Transverse colon (tissue), 4 donors: ENCODE results near the gene SUMF1. TPM values are rescaled to one million over a fixed set of nuclear protein-coding genes. Genes with fewer than 3 reads are reported as not detected.

Experiments used
- DNase-seq: peaks from one replicate; pipeline ENCODE4 v3.0.0-alpha.2; 2019
- H3K27ac ChIP-seq, 4 donors: fragments of 200-600 bp; sonication (generic); 2 replicates each; pipeline ENCODE4 v1.5.1; 2016 to 2018; ENCODE audit warnings: inconsistent platforms in 4 of 4
- H3K27me3 ChIP-seq: fragments of 200-600 bp; sonication (generic); 2 replicates; pipeline ENCODE4 v1.5.1; 2017; ENCODE audit warnings: inconsistent platforms
- H3K36me3 ChIP-seq, 4 donors: fragments of 200-600 bp; sonication (generic); 2 replicates each; pipeline ENCODE4 v1.5.1; 2017 to 2019; ENCODE audit warnings: inconsistent platforms in 4 of 4
- H3K4me1 ChIP-seq, 4 donors: fragments of 200-600 bp; sonication (generic); 2 replicates each; pipeline ENCODE4 v1.5.1; 2017 to 2020; ENCODE audit warnings: inconsistent platforms in 4 of 4
- H3K4me3 ChIP-seq, 4 donors: fragments of 200-600 bp; sonication (generic); 1 replicate in 1 of 4; 2 replicates in 3 of 4; pipeline versions ENCODE4 v1.5.1 to v1.6.1; 2017 to 2019; ENCODE audit warnings: inconsistent platforms in 4 of 4
- H3K9me3 ChIP-seq, 2 donors: fragments of 200-600 bp; sonication (generic); 2 replicates each; pipeline ENCODE4 v1.5.1; 2017 to 2019; ENCODE audit warnings: inconsistent platforms in 2 of 2
- CTCF ChIP-seq, 5 experiments: fragments of 200-600 bp in 3 of 5; fragments of 450-650 bp in 2 of 5; sonication (generic) in 3 of 5; IDR thresholded peaks; 1 replicate in 2 of 5; 2 replicates in 3 of 5; pipeline ENCODE4 v1.5.1; 2016 to 2017; ENCODE audit warnings: antibody characterized with exemption in 5 of 5, inconsistent platforms in 3 of 5, mild to moderate bottlenecking in 2 of 5, moderate library complexity in 1 of 5
- EP300 ChIP-seq: sonication (generic); formaldehyde crosslinking; IDR thresholded peaks from one replicate; pipeline ENCODE4 v1.6.1; 2017; ENCODE audit warnings: antibody characterized with exemption, low read depth
- POLR2A ChIP-seq: fragments of 450-650 bp; IDR thresholded peaks from one replicate; pipeline ENCODE4 v1.6.1; 2016; ENCODE audit warnings: antibody characterized with exemption, mild to moderate bottlenecking, moderate library complexity
- POLR2AphosphoS5 ChIP-seq, 3 donors: sonication (generic); formaldehyde crosslinking; IDR thresholded peaks; one replicate each; pipeline ENCODE4 v1.6.1; 2016; ENCODE audit warnings: antibody characterized with exemption in 3 of 3
- WGBS, 2 donors: methylation state at CpG; one replicate each; pipeline ENCODE4 v1.1.5; 2018; ENCODE audit warnings: low coverage in 1 of 2; 5-methylcytosine and 5-hydroxymethylcytosine counted together
- in situ Hi-C, 4 donors: fragments of 200-750 bp; cut with MboI; loops; one replicate each; pipeline versions ENCODE4 v1.15.0 to v1.15.1; 2017; ENCODE audit warnings: low sequenced_read_pairs in 3 of 4, low pct_ligation_motif_present in 1 of 4, low pct_unique_long_range_greater_than_20kb in 1 of 4
- intact Hi-C: fragments of 100-400 bp; cut with DNase I; formaldehyde crosslinking; loops from one replicate; pipeline ENCODE4 v1.15.1; 2023; ENCODE audit warnings: low total_unique reads
- total RNA-seq, 4 donors: library from RNA; depleted of rRNA; stranded (reverse); fragments of >200 nt; gene quantifications; one replicate each; pipeline ENCODE4 v1.1.0, GENCODE V29; 2016

SUMF1 gene
- total RNA-seq, 4 donors from 2014 or later: 25.1 to 70.5 (median 65.3) TPM

DNA sequence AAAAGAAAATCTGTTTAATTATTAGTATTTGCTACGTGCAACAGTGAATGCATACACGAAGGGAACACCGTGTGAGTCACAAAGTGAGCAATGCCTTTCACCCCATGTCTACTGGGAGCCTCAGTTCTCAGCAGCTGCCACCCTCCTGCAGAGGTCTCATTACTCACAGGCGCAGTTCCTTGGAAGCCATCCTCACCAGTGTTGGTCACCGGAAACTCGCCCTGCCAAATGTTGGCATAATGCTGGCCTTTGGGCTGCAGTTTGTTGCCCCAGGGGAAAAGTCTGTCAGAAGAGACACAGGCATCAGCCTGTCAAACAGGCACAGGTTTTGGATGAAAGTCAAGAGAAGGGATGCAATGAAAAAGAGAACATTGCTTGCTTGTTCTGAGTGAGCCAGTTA, 50.1 kb downstream of the SUMF1 start:
- 86 to 100% methylated on average over 6 of the region's 6 CpGs for WGBS, 2 donors
- no peak for DNase-seq
- in situ Hi-C loops: no loop called here

GRCh38 chr3:4416427-4416945, 50.6 kb downstream of the SUMF1 start:
- Histone ChIP-seq H3K9me3 (no peaks in the 10 kb centered on the region), H3K27ac (no peak overlapping the region), H3K27me3 (no peaks in the 10 kb centered on the region), H3K4me1 (no peaks in the 10 kb centered on the region), H3K4me3 (no peak overlapping the region), H3K36me3 (peaks cover 0 to 8% (median 0%) of the 10 kb centered on the region in 4 donors)
- intact Hi-C loops: no loop called here
- 77 to 90% methylated on average over 3 to 5 of the region's 5 CpGs for WGBS, 2 donors
- DNase-seq: no peak
- in situ Hi-C loops: no loop called here
- no peak for TF ChIP-seq CTCF (IDR thresholded peaks at IDR 0.05)

More for the DNA sequence above, 50.1 kb downstream of the SUMF1 start:
- Histone ChIP-seq H3K9me3 (no peaks in the 10 kb centered on the region), H3K27me3 (no peaks in the 10 kb centered on the region), H3K4me3 (no peak overlapping the region), H3K36me3 (peaks cover 0 to 8% (median 0%) of the 10 kb centered on the region in 4 donors), H3K4me1 (no peaks in the 10 kb centered on the region), H3K27ac (no peak overlapping the region)
- TF ChIP-seq EP300: no peak
- no peak for TF ChIP-seq POLR2AphosphoS5 (IDR thresholded peaks at IDR 0.05)
- intact Hi-C loops: no loop called here

DNA sequence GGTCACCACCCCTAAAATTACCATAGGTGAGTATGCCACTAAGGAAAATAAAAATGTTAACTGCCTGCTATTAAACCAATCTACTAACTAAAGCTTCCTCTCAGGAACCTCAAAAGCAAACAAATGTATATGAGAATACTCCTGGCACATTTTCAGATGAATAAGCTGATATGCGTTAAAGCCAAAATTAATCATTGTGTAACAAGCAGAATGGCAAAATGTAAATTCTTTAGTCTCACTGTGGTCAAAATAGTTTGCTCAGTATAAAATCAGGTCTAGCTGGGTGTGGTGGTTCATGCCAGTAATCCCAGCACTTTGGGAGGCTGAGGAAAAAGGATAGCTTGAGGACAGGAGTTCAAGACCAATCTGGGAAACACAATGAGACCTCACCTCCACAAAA, 53.6 kb downstream of the SUMF1 start:
- no peak for TF ChIP-seq CTCF (IDR thresholded peaks at IDR 0.05)
- TF ChIP-seq POLR2AphosphoS5 (IDR thresholded peaks at IDR 0.05): no peak
- TF ChIP-seq EP300: no peak
- TF ChIP-seq POLR2A: no peak
- DNase-seq: no peak
- H3K4me3 ChIP-seq: no peak overlapping the region
- no peaks in the 10 kb centered on the region for H3K4me1 ChIP-seq
- no peaks in the 10 kb centered on the region for H3K27me3 ChIP-seq
- in situ Hi-C loops: no loop called here
- H3K9me3 ChIP-seq: no peaks in the 10 kb centered on the region
- peaks cover 0 to 8% (median 0%) of the 10 kb centered on the region in 4 donors for H3K36me3 ChIP-seq
- intact Hi-C loops: no loop called here
- H3K27ac ChIP-seq: no peak overlapping the region
- WGBS, 2 donors: 43 to 76% methylated on average over 1 of the region's 1 CpG

GRCh38 chr3:4411833-4412232, 55.2 kb downstream of the SUMF1 start:
- Histone ChIP-seq H3K27me3 (no peaks in the 10 kb centered on the region), H3K4me3 (no peak overlapping the region), H3K4me1 (peaks cover 0 to 7% (median 3%) of the 10 kb centered on the region in 4 donors), H3K27ac (no peak overlapping the region), H3K36me3 (no peaks in the 10 kb centered on the region), H3K9me3 (no peaks in the 10 kb centered on the region)
- TF ChIP-seq POLR2A: no peak
- no peak for TF ChIP-seq POLR2AphosphoS5 (IDR thresholded peaks at IDR 0.05)
- no peak for TF ChIP-seq EP300
- TF ChIP-seq CTCF (IDR thresholded peaks at IDR 0.05): no peak
- 89 to 100% methylated on average over 1 of the region's 1 CpG for WGBS, 2 donors
- intact Hi-C loops: no loop called here
- in situ Hi-C loops: no loop called here
- no peak for DNase-seq

- TF ChIP-seq POLR2A (no peak), CTCF (IDR thresholded peaks at IDR 0.05) (no peak), EP300 (no peak), POLR2AphosphoS5 (IDR thresholded peaks at IDR 0.05) (no peak)
- Histone ChIP-seq H3K36me3 (no peaks in the 10 kb centered on the region), H3K27me3 (no peaks in the 10 kb centered on the region), H3K4me1 (peaks cover 0 to 7% (median 3%) of the 10 kb centered on the region in 4 donors), H3K4me3 (no peak overlapping the region), H3K27ac (no peak overlapping the region), H3K9me3 (no peaks in the 10 kb centered on the region)
- 70% methylated on average over 1 of the region's 1 CpG; no CpG with 5 or more reads in 1 of the 2 donors for WGBS, 2 donors
- no peak for DNase-seq
- intact Hi-C loops (no loop called here), in situ Hi-C loops (no loop called here)
Measured at GRCh38 chr3:4411236-4411635, 55.8 kb downstream of the SUMF1 start.
